BE2C (cell line): Measurements from ENCODE around the gene ZNF608.

Experiments used
- DNase-seq: peaks from one replicate; pipeline ENCODE4 v3.0.0-alpha.2; 2020
- H3K27me3 ChIP-seq: fragments of 250-450 bp; sonication (Bioruptor Pico); 2 replicates; pipeline ENCODE4 v1.5.1; 2020; ENCODE audit warnings: mild to moderate bottlenecking
- H3K36me3 ChIP-seq: fragments of 250-450 bp; sonication (Bioruptor Pico); 2 replicates; pipeline ENCODE4 v1.5.1; 2020; ENCODE audit warnings: mild to moderate bottlenecking
- H3K4me1 ChIP-seq: fragments of 250-450 bp; sonication (Bioruptor Pico); 2 replicates; pipeline ENCODE4 v1.5.1; 2020
- H3K4me3 ChIP-seq: 2 replicates; pipeline ENCODE4 v1.5.1; 2011; ENCODE audit warnings: low read depth, low read length
- H3K9me3 ChIP-seq: fragments of 250-450 bp; sonication (Bioruptor Pico); 2 replicates; pipeline ENCODE4 v1.5.1; 2020
- TF ChIP-seq, protein P1 (sequence below): IDR thresholded peaks from 2 replicates; pipeline ENCODE4 v1.5.1; 2012; ENCODE audit warnings: mild to moderate bottlenecking, low read depth, low read length

The ZNF608 gene

DNA sequence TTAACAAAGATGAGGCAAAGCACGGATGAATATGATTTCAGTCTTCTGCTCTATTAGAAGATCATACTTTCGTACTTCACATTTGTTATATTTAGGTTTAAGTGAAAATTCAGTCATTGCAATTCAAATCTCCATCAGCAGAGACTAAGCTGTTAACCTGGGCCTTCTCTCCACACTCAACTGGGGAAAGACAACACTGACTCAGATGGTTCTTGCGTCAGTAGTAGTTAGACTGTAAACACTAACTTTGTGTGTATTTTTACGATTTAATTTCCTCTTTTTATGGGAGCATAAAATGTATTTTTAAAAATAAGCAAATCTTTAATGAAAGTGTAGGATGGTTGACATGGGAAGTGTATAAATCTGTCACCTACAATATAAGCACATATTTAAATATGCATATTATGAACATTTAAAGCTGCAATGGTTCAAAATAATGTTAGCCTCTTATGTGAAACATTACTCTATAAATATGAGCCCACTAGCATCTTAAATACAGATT, 42.7 kb upstream of the ZNF608 start:
- H3K36me3 ChIP-seq = no peaks in the 10 kb centered on the region
- H3K4me3 ChIP-seq = no peak overlapping the region
- TF ChIP-seq, protein P1, sequence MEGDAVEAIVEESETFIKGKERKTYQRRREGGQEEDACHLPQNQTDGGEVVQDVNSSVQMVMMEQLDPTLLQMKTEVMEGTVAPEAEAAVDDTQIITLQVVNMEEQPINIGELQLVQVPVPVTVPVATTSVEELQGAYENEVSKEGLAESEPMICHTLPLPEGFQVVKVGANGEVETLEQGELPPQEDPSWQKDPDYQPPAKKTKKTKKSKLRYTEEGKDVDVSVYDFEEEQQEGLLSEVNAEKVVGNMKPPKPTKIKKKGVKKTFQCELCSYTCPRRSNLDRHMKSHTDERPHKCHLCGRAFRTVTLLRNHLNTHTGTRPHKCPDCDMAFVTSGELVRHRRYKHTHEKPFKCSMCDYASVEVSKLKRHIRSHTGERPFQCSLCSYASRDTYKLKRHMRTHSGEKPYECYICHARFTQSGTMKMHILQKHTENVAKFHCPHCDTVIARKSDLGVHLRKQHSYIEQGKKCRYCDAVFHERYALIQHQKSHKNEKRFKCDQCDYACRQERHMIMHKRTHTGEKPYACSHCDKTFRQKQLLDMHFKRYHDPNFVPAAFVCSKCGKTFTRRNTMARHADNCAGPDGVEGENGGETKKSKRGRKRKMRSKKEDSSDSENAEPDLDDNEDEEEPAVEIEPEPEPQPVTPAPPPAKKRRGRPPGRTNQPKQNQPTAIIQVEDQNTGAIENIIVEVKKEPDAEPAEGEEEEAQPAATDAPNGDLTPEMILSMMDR = no peak
- H3K4me1 ChIP-seq = no peaks in the 10 kb centered on the region
- no peaks in the 10 kb centered on the region for H3K27me3 ChIP-seq
- DNase-seq = no peak
- H3K9me3 ChIP-seq = no peaks in the 10 kb centered on the region

DNA sequence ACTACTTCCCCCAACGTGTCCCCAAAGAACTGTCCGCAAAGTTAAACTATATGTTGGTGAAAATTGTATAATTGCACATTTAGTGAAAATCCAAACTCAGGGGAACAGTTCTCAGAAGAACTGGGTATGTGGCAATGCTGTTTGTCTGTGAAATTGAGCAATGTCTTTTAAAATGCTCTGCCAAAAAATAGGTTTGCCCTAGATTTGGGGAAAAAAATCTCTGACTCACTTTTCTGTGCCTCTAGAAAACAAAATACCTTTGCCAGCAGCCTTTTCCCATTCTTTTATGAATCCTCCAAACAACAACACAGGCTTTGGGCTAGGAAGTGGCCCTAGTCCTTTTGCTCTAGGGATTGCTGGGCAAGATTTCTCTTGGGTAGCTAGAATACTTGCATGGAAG, 37.4 kb upstream of the ZNF608 start:
- no peak for DNase-seq
- TF ChIP-seq, protein P1 = no peak
- H3K27me3 ChIP-seq = no peaks in the 10 kb centered on the region
- no peaks in the 10 kb centered on the region for H3K4me1 ChIP-seq
- H3K9me3 ChIP-seq = no peaks in the 10 kb centered on the region
- H3K4me3 ChIP-seq = no peak overlapping the region
- H3K36me3 ChIP-seq = no peaks in the 10 kb centered on the region

DNA sequence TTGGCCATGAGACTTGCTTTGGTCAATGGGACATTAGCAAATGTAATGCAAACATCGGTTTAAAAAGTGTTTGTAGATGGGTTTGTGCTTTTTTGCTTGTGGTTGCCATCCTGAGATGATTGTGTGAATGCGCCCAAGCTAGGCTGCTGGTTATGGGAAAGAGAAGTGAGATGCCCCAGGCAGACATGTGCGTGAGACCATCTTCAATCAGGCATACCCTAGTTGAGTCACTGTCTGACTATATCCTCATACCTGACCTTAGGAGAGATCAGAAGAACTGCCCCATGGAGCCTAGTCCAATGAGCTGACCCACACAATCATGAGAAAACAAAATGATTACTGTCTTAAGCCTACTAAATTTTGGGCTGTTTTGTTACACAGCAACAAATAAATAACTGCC, 36.8 kb upstream of the ZNF608 start:
- no peak overlapping the region for H3K4me3 ChIP-seq
- no peaks in the 10 kb centered on the region for H3K9me3 ChIP-seq
- no peak for DNase-seq
- no peaks in the 10 kb centered on the region for H3K27me3 ChIP-seq
- H3K36me3 ChIP-seq = no peaks in the 10 kb centered on the region
- TF ChIP-seq, protein P1 = no peak
- H3K4me1 ChIP-seq = no peaks in the 10 kb centered on the region

DNA sequence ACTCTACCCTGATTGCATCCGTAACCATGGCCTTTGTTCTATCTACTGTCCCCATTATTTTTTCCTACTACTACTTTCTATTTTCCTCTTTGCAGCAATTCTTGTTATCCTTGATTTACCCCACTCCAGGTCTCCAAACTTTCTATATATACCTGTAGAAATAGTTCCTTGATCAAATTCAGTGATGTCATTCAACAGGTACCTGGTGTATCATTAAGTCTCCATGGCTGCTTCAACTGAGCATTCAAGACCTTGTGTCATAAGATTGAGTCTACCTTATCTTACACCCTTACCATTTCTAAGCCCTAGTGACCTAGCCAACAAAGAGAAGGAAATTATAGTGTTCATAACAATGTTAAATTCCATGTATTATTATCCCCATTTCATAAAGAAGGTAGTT, 35.8 kb upstream of the ZNF608 start:
- no peak for DNase-seq
- Histone ChIP-seq H3K4me3 (no peak overlapping the region), H3K9me3 (no peaks in the 10 kb centered on the region), H3K4me1 (no peaks in the 10 kb centered on the region), H3K36me3 (no peaks in the 10 kb centered on the region), H3K27me3 (no peaks in the 10 kb centered on the region)
- TF ChIP-seq, protein P1 = no peak

DNA sequence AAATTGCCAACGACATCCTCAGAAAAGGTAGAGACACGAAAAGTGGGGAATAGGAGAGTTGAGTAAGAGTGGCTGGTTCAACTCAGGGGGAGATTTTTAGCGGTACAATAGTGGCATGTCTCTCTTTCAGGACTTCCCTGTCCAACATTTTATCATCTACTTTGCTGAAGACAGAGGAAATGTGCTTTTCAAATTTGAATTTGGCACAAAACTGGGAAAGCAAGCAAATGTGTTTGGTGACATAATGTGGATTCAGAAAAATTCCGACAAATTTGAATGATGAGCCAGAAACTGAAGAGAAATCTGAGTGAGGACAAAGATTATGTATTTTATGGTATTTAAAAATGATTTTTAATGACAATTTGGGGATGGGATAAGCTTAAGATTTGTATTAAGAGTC, 33.6 kb upstream of the ZNF608 start:
- Histone ChIP-seq H3K27me3 (no peaks in the 10 kb centered on the region), H3K4me1 (no peaks in the 10 kb centered on the region), H3K9me3 (no peaks in the 10 kb centered on the region), H3K4me3 (no peak overlapping the region), H3K36me3 (no peaks in the 10 kb centered on the region)
- TF ChIP-seq, protein P1 = no peak
- DNase-seq = no peak

DNA sequence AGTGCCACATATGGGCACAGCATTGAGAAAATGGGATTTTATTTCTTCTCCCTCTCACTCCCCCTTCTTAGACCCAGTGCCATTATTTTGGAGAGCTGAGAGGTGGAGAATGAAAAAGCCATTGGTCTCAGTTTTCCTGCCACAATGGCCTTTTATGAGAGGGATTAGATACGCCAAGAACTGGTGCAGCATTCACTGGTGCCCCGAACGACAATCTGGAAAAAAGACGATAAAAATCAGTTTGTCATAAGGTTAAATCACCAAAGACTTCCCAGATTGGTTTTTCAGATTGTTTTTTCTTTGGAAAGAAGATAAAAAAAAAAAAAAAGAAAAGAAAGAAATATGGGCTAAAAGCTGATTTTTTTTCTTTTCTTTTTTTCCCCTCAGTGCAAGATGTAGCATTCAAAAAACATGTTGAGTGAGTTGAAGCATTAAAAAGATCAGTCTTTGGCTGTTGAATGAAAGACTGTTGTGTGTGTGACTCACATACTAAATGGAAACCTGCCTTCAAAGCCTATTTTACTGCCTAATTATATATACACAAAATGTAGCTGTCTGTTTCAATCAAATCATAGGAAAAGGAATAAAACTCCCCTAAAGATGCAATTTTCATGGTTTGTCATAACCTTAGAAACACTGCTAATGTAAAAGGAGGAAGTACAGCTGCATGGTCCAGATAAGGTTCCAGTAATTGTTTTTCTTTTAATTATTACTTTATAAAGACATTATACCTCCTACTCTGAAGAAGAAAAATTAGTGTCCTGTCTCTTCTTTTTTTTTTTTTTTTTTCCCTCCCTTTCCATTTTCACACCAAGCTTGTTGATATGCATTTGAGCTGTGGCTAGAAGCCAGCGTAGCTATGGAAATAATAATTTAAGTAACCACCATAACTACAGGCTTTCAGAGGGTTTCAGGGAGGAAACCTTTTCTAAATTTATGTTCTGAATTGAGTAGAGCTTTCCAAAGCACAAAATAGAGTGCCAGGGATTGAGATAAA, 27.2 kb upstream of the ZNF608 start:
- H3K9me3 ChIP-seq = no peaks in the 10 kb centered on the region
- peaks cover 14% of the 10 kb centered on the region for H3K4me1 ChIP-seq
- H3K27me3 ChIP-seq = no peaks in the 10 kb centered on the region
- TF ChIP-seq, protein P1 = no peak
- no peaks in the 10 kb centered on the region for H3K36me3 ChIP-seq
- no peak overlapping the region for H3K4me3 ChIP-seq
- no peak for DNase-seq
